ENCODE results near the gene PTPRO. TPM values are rescaled to one million over a fixed set of nuclear protein-coding genes. Genes with fewer than 3 reads are reported as not detected.

The PTPRO gene
- total RNA-seq, 1 donor: under 0.01 TPM

DNA sequence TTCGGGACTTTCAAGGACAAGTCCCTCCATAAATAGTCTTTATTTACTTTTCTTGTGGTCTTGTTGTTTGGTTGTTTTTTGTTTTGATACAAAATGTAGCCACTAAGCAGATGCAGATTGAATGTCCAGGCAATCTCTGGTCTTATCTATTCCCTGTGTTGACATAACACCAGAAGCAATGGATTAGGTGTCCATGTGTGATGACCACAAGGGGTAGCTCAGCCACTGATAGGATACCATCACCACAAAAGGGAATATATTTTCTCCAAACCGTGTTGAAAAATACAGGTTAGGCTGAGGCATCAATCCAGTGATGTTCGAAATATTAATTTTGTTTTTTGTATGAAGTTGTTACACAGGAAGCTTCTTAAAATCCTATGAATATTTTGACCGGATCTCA lies 270.6 kb downstream of the PTPRO start:
- DNase-seq (ENCODE audit: low read depth): peak; percentile 53
- no peak overlapping the region for H3K4me3 ChIP-seq (ENCODE audit: low read depth, low read length)
- peak; percentile 24 for TF ChIP-seq CTCF (IDR thresholded peaks at IDR 0.05; ENCODE audit: insufficient read depth, low read depth, low read length)

DNA sequence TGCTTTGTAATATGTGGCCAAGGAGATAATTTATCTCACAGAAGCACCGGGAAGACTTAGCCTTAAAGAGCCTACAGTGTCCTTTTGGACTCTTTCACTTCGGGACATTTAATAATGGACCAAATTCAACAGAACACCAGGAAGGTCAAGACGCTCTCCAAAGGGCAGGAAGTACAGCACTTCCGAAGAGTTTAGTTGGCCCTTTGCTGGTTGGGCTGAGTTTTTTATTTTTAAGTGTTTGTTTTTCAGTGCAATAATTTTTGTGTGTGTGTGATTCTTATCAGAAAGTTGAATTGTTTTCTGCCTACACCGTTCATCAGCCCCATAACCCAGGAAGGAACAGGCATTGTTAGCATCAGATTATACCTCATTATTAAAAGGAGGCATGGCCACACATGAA lies 273.9 kb downstream of the PTPRO start:
- TF ChIP-seq CTCF (IDR thresholded peaks at IDR 0.05; ENCODE audit: insufficient read depth, low read depth, low read length): no peak
- DNase-seq (ENCODE audit: low read depth): no peak
- H3K4me3 ChIP-seq (ENCODE audit: low read depth, low read length): no peak overlapping the region

GRCh38 chr12:15597125-15597830 lies 275.0 kb downstream of the PTPRO start:
- H3K4me3 ChIP-seq (ENCODE audit: low read depth, low read length): no peak overlapping the region
- no peak for DNase-seq (ENCODE audit: low read depth)
- no peak for TF ChIP-seq CTCF (IDR thresholded peaks at IDR 0.05; ENCODE audit: insufficient read depth, low read depth, low read length)

GRCh38 chr12:15599266-15600037 lies 277.1 kb downstream of the PTPRO start:
- H3K4me3 ChIP-seq (ENCODE audit: low read depth, low read length): no peak overlapping the region
- DNase-seq (ENCODE audit: low read depth): peak; percentile 83
- TF ChIP-seq CTCF (IDR thresholded peaks at IDR 0.05; ENCODE audit: insufficient read depth, low read depth, low read length): no peak

DNA sequence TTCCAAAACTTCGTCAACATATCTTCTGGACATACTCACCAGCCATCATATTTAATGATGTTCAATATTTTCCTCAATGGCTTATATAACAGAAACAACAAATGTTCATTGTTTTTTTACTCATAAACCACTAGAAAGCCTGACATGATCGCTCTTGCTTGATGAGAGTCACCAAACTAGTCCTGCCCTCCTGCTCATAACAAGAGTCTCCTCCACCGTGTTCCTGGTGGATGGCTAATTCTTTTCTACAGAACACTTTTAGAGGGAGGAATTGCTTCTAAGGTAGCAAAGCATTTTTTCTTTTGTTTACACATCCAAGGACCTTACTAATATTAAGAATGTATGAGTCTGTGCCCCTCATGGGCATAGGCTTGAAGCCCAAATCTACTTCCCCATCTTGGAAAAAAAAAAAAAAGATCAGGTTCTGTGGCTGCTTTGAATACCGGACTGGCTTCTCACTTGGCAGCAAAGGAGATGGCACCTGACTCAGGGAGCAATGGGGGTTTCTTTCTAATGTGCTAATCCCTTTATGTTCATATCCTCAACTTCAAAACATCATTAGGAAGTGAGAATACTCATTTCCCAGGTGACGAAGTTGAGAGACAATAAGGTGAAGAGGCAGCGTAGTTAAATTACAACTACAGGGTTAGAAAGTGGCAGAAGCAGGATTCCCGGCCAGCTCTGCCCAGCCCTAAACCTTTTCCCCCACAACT lies 278.1 kb downstream of the PTPRO start:
- no peak for TF ChIP-seq CTCF (IDR thresholded peaks at IDR 0.05; ENCODE audit: insufficient read depth, low read depth, low read length)
- H3K4me3 ChIP-seq (ENCODE audit: low read depth, low read length): no peak overlapping the region
- DNase-seq (ENCODE audit: low read depth): no peak

DNA sequence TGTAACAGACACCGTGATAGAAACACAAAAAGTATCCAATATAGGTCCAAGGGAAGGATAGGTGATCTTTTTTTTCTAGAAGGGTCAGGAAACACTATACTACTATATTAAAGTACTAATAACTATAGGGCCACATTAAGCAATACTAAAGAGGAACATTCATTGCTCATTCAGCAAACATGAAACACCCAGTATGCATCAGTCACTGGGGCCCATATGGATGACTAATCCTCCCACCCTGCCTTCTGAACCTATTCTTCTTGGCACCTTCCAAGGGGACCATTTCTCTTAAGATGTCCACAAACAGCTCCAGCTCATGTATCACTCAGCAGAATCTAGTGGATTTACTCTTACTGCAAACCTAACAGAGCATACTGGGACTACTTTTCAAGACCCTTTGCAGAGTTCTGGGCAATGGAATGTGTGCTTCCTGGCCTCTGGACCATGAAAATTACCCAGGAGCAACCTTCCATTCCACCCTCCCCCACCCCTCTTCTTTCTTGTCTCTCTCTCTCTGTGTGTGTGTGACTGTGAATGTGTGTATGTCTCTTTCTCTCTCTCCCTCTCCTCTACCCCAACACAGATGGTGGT lies 279.0 kb downstream of the PTPRO start:
- H3K4me3 ChIP-seq (ENCODE audit: low read depth, low read length): no peak overlapping the region
- no peak for TF ChIP-seq CTCF (IDR thresholded peaks at IDR 0.05; ENCODE audit: insufficient read depth, low read depth, low read length)
- peak; percentile 66 for DNase-seq (ENCODE audit: low read depth)

Measured in fibroblast of villous mesenchyme (primary cell).